Right atrium auricular region (tissue), 2 donors: Measurements from ENCODE around the gene PELI1. TPM values are rescaled to one million over a fixed set of nuclear protein-coding genes. Genes with fewer than 3 reads are reported as not detected.

Source experiments
- DNase-seq: peaks from one replicate; pipeline ENCODE4 v3.0.0-alpha.2; 2019; ENCODE audit warnings: low spot score
- H3K27ac ChIP-seq, 2 donors: fragments of 200-600 bp; sonication (generic); 1 replicate in 1 of 2; 2 replicates in 1 of 2; pipeline ENCODE4 v1.5.1; 2016 to 2019
- H3K27me3 ChIP-seq, 2 donors: fragments of 200-600 bp; sonication (generic); one replicate each; pipeline versions ENCODE4 v1.5.1 to v1.6.0; 2017 to 2019
- H3K36me3 ChIP-seq: fragments of 200-600 bp; sonication (generic); one replicate; pipeline ENCODE4 v1.5.1; 2016
- H3K4me1 ChIP-seq, 2 donors: fragments of 200-600 bp; sonication (generic); one replicate each; pipeline versions ENCODE4 v1.5.1 to v1.6.0; 2017 to 2019
- H3K4me3 ChIP-seq, 2 donors: fragments of 200-600 bp; sonication (generic); 1 replicate in 1 of 2; 2 replicates in 1 of 2; pipeline ENCODE4 v1.5.1; 2017 to 2019; ENCODE audit warnings: mild to moderate bottlenecking in 1 of 2, moderate library complexity in 1 of 2
- H3K9me3 ChIP-seq, 2 donors: fragments of 200-600 bp; sonication (generic); one replicate each; pipeline ENCODE4 v1.5.1; 2019
- CTCF ChIP-seq, 2 donors: fragments of 200-600 bp; sonication (generic); IDR thresholded peaks; one replicate each; pipeline ENCODE4 v1.5.1; 2019; ENCODE audit warnings: antibody characterized with exemption in 2 of 2
- total RNA-seq, 2 donors: library from RNA; depleted of rRNA; stranded (reverse); fragments of >200 nt; gene quantifications; one replicate each; pipeline ENCODE4 v1.1.0, GENCODE V29; 2016

Gene PELI1
- total RNA-seq, 2 donors from 2014 or later = 10.3 to 10.9 TPM

- no peak overlapping the region for H3K27ac ChIP-seq
- no peak for DNase-seq
- no peaks in the 10 kb centered on the region for H3K27me3 ChIP-seq
- H3K4me1 ChIP-seq = peaks cover 0 to 54% of the 10 kb centered on the region in 2 donors
- H3K36me3 ChIP-seq = peaks cover 8% of the 10 kb centered on the region
- no peaks in the 10 kb centered on the region for H3K9me3 ChIP-seq
- TF ChIP-seq CTCF (IDR thresholded peaks at IDR 0.05) = no peak
- no peak overlapping the region for H3K4me3 ChIP-seq
Measured at GRCh38 chr2:64112016-64112415, 32.2 kb downstream of the PELI1 start.

- Histone ChIP-seq H3K27ac (no peak overlapping the region), H3K36me3 (peaks cover 8% of the 10 kb centered on the region), H3K4me3 (no peak overlapping the region), H3K9me3 (no peaks in the 10 kb centered on the region), H3K4me1 (peaks cover 0 to 48% of the 10 kb centered on the region in 2 donors), H3K27me3 (no peaks in the 10 kb centered on the region)
- TF ChIP-seq CTCF (IDR thresholded peaks at IDR 0.05) = no peak
- DNase-seq = no peak
Measured at GRCh38 chr2:64111426-64111825, 32.8 kb downstream of the PELI1 start.

DNA sequence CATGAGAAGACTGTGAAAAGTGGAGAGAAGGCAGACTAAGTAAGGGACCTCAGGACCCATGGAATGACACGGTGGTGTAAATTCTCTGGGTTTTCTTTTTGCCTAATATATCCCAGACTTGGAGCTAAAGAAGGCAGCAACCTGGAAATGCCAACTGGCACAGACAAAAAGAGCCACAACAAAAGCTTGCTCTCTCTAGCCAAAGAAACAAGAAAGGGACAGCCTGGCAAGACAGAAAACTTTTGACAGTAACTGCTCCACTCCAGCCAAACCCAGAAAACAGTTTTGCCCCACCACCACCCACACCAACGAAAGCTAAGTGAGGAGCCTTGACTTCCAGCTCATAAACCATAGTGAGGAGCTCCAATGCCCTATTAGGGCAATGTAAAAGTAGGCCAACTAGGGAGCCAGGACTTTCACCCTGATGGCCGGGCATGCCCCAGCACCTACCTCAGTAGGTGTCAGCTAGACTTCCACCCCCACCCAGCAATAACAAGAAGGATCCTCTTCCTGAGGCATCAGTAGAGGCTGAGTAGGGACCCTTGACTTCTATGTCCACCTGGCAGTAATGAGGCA lies 35.5 kb downstream of the PELI1 start:
- Histone ChIP-seq H3K27me3 (no peaks in the 10 kb centered on the region), H3K4me1 (peaks cover 0 to 22% of the 10 kb centered on the region in 2 donors), H3K4me3 (no peak overlapping the region), H3K36me3 (peaks cover 8% of the 10 kb centered on the region), H3K9me3 (no peaks in the 10 kb centered on the region), H3K27ac (no peak overlapping the region)
- DNase-seq = no peak
- TF ChIP-seq CTCF (IDR thresholded peaks at IDR 0.05) = no peak

- Histone ChIP-seq H3K27ac (no peak overlapping the region), H3K36me3 (peaks cover 8% of the 10 kb centered on the region), H3K4me3 (no peak overlapping the region), H3K27me3 (no peaks in the 10 kb centered on the region), H3K9me3 (no peaks in the 10 kb centered on the region), H3K4me1 (peaks cover 0 to 13% of the 10 kb centered on the region in 2 donors)
- TF ChIP-seq CTCF (IDR thresholded peaks at IDR 0.05) = no peak
- DNase-seq = no peak
Measured at GRCh38 chr2:64106481-64106880, 37.7 kb downstream of the PELI1 start.

DNA sequence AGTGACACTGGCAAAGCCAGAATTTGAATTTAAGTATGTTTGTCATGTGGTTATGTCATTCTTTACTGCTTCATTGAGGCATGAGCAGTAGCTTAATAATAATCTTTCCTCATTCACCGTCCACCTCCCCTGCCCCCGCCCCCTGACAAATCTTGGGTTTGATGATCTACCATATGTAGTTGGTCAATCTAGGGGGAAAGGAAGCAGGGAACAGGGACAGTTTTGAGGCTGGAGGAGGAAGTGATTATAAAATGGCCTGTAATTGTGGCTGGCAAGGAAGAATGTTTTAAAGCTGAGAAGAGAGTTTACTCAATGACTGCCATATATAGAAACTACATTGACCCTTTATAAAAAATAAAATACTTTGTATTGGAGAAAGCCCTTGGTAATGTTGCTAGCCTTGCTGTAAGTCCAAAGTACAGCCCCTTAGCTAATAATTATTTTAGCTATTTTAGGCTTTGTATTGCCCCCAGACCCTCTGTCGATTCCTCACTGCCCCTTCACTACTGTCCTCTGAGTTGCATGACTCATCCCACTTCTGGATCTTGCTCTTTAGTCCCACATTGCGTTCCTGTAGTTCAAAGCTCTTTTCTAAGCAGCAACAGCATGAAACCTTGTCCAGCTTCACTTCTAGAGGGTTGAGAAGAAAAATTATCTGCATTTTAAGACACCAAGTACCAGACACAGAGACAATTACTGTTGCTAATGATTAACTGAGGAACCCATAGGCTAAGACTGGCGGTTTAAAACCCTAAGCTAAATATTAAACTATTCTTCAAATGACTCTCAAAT lies 38.4 kb downstream of the PELI1 start:
- Histone ChIP-seq H3K4me1 (peaks cover 0 to 9% of the 10 kb centered on the region in 2 donors), H3K36me3 (peaks cover 8% of the 10 kb centered on the region), H3K27me3 (no peaks in the 10 kb centered on the region), H3K9me3 (no peaks in the 10 kb centered on the region), H3K4me3 (no peak overlapping the region), H3K27ac (no peak overlapping the region)
- TF ChIP-seq CTCF (IDR thresholded peaks at IDR 0.05) = no peak
- DNase-seq = no peak
